Lower leg skin (tissue), 4 donors: ENCODE measurements around the gene FLT3. TPM values are rescaled to one million over a fixed set of nuclear protein-coding genes. Genes with fewer than 3 reads are reported as not detected.

Experiments
- DNase-seq, 2 donors: peaks; one replicate each; pipeline ENCODE4 v3.0.0-alpha.2; 2019; ENCODE audit warnings: low spot score in 2 of 2
- H3K4me3 ChIP-seq: fragments of 200-600 bp; sonication (generic); 2 replicates; pipeline ENCODE4 v1.5.1; 2017; ENCODE audit warnings: mild to moderate bottlenecking, low read depth; ENCODE audit not compliant: poor library complexity, severe bottlenecking
- CTCF ChIP-seq, 3 donors: fragments of 450-650 bp; IDR thresholded peaks; one replicate each; pipeline ENCODE4 v1.5.1; 2016; ENCODE audit warnings: antibody characterized with exemption in 3 of 3, mild to moderate bottlenecking in 3 of 3, moderate library complexity in 2 of 3
- POLR2A ChIP-seq, 2 donors: fragments of 450-650 bp; IDR thresholded peaks; one replicate each; pipeline ENCODE4 v1.6.1; 2016 to 2017; ENCODE audit warnings: antibody characterized with exemption in 2 of 2, mild to moderate bottlenecking in 1 of 2, moderate library complexity in 1 of 2
- WGBS, 2 donors: methylation state at CpG; one replicate each; pipeline ENCODE4 v1.1.5; 2018; 5-methylcytosine and 5-hydroxymethylcytosine counted together
- intact Hi-C: fragments of 100-400 bp; cut with DNase I; formaldehyde crosslinking; loops from one replicate; pipeline ENCODE4 v1.15.0; 2023; ENCODE audit warnings: low total_unique reads
- total RNA-seq, 4 donors: library from RNA; depleted of rRNA; stranded (reverse); fragments of >200 nt; gene quantifications; one replicate each; pipeline ENCODE4 v1.1.0, GENCODE V29; 2016

The FLT3 gene
- total RNA-seq, 4 donors from 2014 or later: 0.72 to 1.3 (median 0.89) TPM

GRCh38 chr13:27968316-27969081, 131.9 kb downstream of the FLT3 start:
- DNase-seq: peak in 1 of 2 donors; percentile 59
- WGBS, 2 donors: 0 to 1% methylated on average over 24 to 31 of the region's 86 CpGs
- intact Hi-C loops: loop anchor here (10.0 kb wide), 1 partner anchor 1286 kb away; no protein-coding TSS in a partner anchor
- TF ChIP-seq CTCF (IDR thresholded peaks at IDR 0.05) (no peak), POLR2A (IDR thresholded peaks at IDR 0.05) (no peak)
- H3K4me3 ChIP-seq: no peak overlapping the region

GRCh38 chr13:27967736-27968315, 132.6 kb downstream of the FLT3 start:
- TF ChIP-seq POLR2A (IDR thresholded peaks at IDR 0.05): no peak
- intact Hi-C loops: loop anchor here (10.0 kb wide), 1 partner anchor 1287 kb away; no protein-coding TSS in a partner anchor
- DNase-seq: peak in 1 of 2 donors; percentile 43
- H3K4me3 ChIP-seq: no peak overlapping the region
- 3 to 4% methylated on average over 33 of the region's 33 CpGs for WGBS, 2 donors

- TF ChIP-seq POLR2A (IDR thresholded peaks at IDR 0.05): no peak
- TF ChIP-seq CTCF (IDR thresholded peaks at IDR 0.05): no peak
- WGBS, 2 donors: 5 to 7% methylated on average over 17 to 18 of the region's 18 CpGs
- DNase-seq: peak in 1 of 2 donors; percentile 68
- H3K4me3 ChIP-seq: no peak overlapping the region
- intact Hi-C loops: loop anchor here (10.0 kb wide), 1 partner anchor 1288 kb away; no protein-coding TSS in a partner anchor
Measured at GRCh38 chr13:27967203-27967735, 133.1 kb downstream of the FLT3 start.

GRCh38 chr13:27966641-27967202, 133.7 kb downstream of the FLT3 start:
- intact Hi-C loops: loop anchor here (10.0 kb wide), 1 partner anchor 1288 kb away; no protein-coding TSS in a partner anchor
- peak in 1 of 2 donors; percentile 77 for DNase-seq
- TF ChIP-seq POLR2A (IDR thresholded peaks at IDR 0.05) (no peak), CTCF (IDR thresholded peaks at IDR 0.05) (no peak)
- WGBS, 2 donors: 2 to 19% methylated on average over 4 to 26 of the region's 38 CpGs
- no peak overlapping the region for H3K4me3 ChIP-seq

- peak in 1 of 2 donors; percentile 67 for DNase-seq
- no peak for TF ChIP-seq POLR2A (IDR thresholded peaks at IDR 0.05)
- TF ChIP-seq CTCF (IDR thresholded peaks at IDR 0.05): no peak
- intact Hi-C loops: loop anchor here (10.0 kb wide), 1 partner anchor 1289 kb away; no protein-coding TSS in a partner anchor
- H3K4me3 ChIP-seq: no peak overlapping the region
- 15 to 22% methylated on average over 26 to 42 of the region's 45 CpGs for WGBS, 2 donors
Measured at GRCh38 chr13:27965740-27966640, 134.4 kb downstream of the FLT3 start.
